IgD-negative memory B cell (primary cell): Measurements from ENCODE around the gene ATP2A1. TPM values are rescaled to one million over a fixed set of nuclear protein-coding genes. Genes with fewer than 3 reads are reported as not detected.

Experiments used
- H3K27ac Mint-ChIP-seq, 3 donors: one replicate each; pipeline ENCODE4 v1.8.0; 2020 to 2022; ENCODE audit warnings: mild to moderate bottlenecking in 3 of 3, mixed read lengths in 3 of 3, moderate library complexity in 1 of 3
- H3K27me3 Mint-ChIP-seq: one replicate; pipeline ENCODE4 v1.8.0; 2021; ENCODE audit warnings: mixed read lengths
- H3K36me3 Mint-ChIP-seq: one replicate; pipeline ENCODE4 v1.8.0; 2020; ENCODE audit warnings: mild to moderate bottlenecking, mixed read lengths
- H3K4me1 Mint-ChIP-seq, 3 donors: one replicate each; pipeline ENCODE4 v1.8.0; 2020 to 2022; ENCODE audit warnings: mixed read lengths in 3 of 3, mild to moderate bottlenecking in 1 of 3
- H3K4me3 Mint-ChIP-seq, 4 donors: one replicate each; pipeline ENCODE4 v1.8.0; 2020 to 2022; ENCODE audit warnings: mild to moderate bottlenecking in 4 of 4, mixed read lengths in 4 of 4, moderate library complexity in 3 of 4
- H3K9me3 Mint-ChIP-seq, 3 donors: one replicate each; pipeline ENCODE4 v1.8.0; 2020 to 2021; ENCODE audit warnings: mixed read lengths in 3 of 3, mild to moderate bottlenecking in 1 of 3
- polyA plus RNA-seq: library from polyadenylated mRNA; unstranded; fragments of 300-500 nt; fragmentation: Illumina TruSeq; gene quantifications from one replicate; pipeline ENCODE4 v1.2.3, GENCODE V29; 2021

Gene ATP2A1
- polyA plus RNA-seq, 1 donor from 2014 or later: not detected

DNA sequence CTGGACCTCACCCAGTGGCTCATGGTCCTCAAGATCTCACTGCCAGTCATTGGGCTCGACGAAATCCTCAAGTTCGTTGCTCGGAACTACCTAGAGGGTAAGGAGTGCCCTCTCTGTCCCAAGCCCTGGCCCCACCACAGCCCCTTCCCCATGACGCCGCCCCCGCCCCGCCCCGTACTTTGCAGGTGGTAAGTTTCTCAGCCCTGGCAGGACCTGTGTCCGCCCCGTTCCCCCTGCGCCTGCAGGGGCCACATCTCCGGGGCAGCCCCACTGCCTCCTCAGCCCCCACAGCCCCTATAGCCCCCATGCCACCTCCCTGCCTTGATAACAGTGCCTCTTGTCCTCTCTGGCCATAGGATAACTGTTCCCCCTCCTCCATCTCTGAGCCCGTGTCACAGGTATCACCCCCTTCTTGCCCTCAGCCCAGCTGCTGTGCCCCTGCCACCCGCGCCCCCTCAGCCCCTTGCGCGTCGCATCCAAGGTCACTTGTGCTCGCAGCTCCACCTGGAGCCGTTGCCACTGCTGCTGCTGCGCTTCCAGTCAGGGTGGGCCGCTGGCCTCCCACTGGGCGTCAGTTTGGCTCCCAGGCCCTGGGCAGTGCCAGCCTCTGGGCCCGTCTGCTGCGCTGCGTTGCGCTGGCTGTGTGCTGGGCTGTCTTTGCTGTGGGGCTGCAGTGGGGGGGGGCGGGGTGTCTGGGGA is 25.2 kb downstream of the ATP2A1 start:
- Mint-ChIP-seq H3K27me3 (no peaks in the 10 kb centered on the region), H3K4me3 (peak overlapping the region in 1 of 4 donors; percentile 70), H3K4me1 (peaks cover 0 to 14% (median 4%) of the 10 kb centered on the region in 3 donors), H3K27ac (peak overlapping the region in 1 of 3 donors; percentile 91), H3K36me3 (peaks cover 1% of the 10 kb centered on the region), H3K9me3 (no peaks in the 10 kb centered on the region)

DNA sequence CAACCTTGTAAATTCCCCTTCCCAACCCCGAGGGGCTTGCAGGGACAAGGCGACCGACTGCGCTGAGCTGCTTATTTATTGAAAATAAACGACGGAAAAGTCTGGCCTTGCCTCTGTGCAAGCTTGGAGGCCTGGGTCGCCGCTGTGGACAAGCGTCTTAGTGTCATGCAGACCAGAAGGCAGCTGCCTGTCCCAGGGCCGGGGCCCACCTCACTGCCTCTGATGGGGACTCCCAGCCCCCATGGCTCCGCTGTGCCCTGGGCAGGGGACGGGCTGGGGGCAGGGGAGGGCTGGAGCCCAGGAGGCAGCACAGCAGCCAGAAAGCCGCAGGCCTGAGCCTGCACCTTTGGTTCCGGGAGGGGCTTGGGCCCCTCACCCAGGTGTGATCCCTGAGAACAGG is 26.1 kb downstream of the ATP2A1 start:
- Mint-ChIP-seq H3K27me3 (no peaks in the 10 kb centered on the region), H3K27ac (no peak overlapping the region), H3K4me1 (peaks cover 0 to 14% (median 4%) of the 10 kb centered on the region in 3 donors), H3K36me3 (peaks cover 1% of the 10 kb centered on the region), H3K4me3 (no peak overlapping the region), H3K9me3 (no peaks in the 10 kb centered on the region)

DNA sequence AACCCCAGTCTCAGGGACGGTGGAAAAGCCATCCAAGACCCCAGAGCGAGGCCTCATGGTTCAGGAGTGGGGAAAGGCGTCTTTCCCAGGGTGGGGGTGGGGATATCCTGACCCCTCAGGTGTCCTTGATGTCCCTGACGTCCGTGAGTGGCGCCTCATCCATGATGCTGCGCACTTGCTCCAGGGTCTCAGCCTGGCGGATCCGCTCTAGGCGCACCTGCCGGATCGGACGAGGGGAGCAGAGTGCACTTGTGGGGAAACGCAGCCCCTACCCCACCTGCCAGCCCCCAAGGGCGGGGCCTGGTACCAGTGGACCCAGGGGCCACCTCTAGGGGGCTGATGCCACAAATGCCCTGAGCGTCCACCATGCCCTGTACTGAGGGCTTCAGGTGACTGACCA is 26.5 kb downstream of the ATP2A1 start:
- H3K36me3 Mint-ChIP-seq: peaks cover 1% of the 10 kb centered on the region
- no peaks in the 10 kb centered on the region for H3K27me3 Mint-ChIP-seq
- H3K27ac Mint-ChIP-seq: no peak overlapping the region
- peaks cover 0 to 14% (median 4%) of the 10 kb centered on the region in 3 donors for H3K4me1 Mint-ChIP-seq
- H3K4me3 Mint-ChIP-seq: no peak overlapping the region
- no peaks in the 10 kb centered on the region for H3K9me3 Mint-ChIP-seq

DNA sequence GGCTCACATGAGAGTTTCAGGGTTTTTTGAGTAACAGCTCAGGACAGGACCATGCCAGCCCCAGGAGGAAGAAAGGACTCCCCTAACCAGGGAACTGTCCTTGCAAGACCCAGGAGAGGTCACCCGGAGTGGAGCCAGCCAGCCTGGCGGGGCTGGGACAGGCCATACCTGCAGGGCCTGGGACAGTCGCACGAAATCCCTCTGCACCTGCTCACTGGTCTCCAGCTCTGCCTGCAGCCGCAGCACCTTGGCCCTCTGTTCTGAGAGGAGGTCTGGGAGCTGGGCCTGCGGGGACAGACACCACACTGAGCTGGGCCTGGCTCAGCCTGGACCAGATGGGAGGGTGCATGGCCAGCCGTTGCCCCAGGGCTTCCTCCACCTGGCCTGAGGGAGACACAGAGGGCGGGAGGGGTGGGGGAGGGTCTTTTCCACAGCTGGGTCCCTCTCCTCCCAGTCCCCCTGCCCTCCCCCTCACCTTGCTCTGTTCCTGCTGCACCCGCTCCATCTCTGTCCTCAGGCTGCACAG is 27.0 kb downstream of the ATP2A1 start:
- H3K9me3 Mint-ChIP-seq: no peaks in the 10 kb centered on the region
- H3K36me3 Mint-ChIP-seq: peaks cover under 1% of the 10 kb centered on the region
- peaks cover 4 to 17% (median 7%) of the 10 kb centered on the region in 3 donors for H3K4me1 Mint-ChIP-seq

DNA sequence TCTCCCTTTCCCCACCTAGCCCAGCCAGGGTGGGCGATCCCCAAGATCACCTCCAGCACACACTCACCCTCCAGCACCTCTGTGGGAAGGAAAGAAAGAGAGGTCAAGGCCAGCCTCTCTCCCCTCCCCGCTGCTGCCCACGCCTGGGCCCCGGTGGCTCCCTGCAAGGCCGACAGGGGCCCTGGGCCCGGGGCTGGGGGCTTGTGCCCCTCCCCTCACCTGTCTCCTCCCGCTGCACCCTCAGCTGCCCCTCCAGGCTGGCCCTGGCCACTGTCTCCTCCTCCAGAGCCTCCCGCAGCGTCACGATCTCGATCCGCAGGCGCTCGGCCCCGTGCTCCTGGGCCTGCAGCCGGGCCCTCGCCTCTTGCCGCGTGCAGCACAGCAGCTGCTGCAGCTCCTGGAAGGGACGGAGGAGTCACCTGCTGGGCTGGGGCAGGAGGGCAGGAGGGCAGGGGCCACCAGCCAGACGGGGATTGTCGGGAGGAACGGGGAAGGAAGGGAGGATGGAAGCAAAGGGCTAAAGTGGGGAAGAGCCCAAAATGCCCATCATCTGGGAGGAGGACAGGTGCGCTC is 27.6 kb downstream of the ATP2A1 start:
- Mint-ChIP-seq H3K4me1 (peaks cover 5 to 19% (median 9%) of the 10 kb centered on the region in 3 donors), H3K27ac (no peak overlapping the region), H3K9me3 (no peaks in the 10 kb centered on the region), H3K36me3 (no peaks in the 10 kb centered on the region), H3K4me3 (no peak overlapping the region), H3K27me3 (no peaks in the 10 kb centered on the region)

More for the DNA sequence above, 27.0 kb downstream of the ATP2A1 start:
- Mint-ChIP-seq H3K4me3 (no peak overlapping the region), H3K27me3 (no peaks in the 10 kb centered on the region), H3K27ac (no peak overlapping the region)

DNA sequence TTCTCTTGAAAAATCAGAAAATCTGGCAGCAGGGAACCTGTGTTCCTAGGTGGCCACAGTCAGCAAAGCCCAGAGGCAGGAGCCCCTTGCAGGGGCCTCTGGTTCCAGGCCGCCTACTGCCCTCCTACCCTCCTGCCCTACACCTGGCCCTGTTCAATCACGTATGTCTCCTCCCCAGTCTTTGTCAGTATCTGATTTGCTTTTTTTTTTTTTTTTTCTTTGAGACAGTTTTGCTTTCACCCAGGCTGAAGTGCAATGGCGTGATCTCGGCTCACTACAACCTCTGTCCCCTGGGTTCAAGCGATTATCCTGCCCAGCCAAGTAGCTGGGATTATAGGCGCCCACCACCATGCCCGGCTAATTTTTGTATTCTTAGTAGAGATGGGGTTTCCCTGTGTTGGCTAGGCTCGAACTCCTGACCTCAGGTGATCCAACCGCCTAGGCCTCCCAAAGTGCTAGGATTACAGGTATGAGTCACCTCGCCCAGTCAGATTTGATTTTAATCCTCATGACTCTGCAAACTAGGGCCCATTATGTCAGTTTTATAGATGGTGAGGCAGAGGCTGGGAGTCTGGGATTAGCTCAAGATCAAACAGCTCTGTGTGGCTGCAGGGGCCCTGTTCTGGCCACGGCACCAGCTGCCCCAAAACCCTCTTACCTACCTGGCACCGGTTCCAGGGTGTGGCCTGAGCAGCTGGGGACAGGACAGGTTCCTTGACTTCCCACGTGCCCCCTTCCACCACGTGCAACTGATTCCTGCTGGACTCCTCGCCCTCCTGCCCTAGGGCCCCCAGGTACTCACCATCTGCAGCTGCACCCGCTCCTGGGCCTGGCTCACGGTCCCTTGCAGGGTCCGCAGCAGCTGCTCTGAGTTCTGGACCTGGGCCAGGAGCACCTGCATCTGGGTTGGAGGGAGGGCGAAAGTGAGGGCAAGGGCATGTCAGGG is 32.1 kb downstream of the ATP2A1 start:
- peaks cover 3% of the 10 kb centered on the region for H3K36me3 Mint-ChIP-seq
- H3K4me3 Mint-ChIP-seq: peak overlapping the region in 3 of 4 donors; percentile 16 to 81 (median 78)
- H3K9me3 Mint-ChIP-seq: no peaks in the 10 kb centered on the region
- peak overlapping the region in 2 of 3 donors; percentile 83 to 93 for H3K27ac Mint-ChIP-seq
- H3K27me3 Mint-ChIP-seq: no peaks in the 10 kb centered on the region
- H3K4me1 Mint-ChIP-seq: peaks cover 5 to 11% (median 7%) of the 10 kb centered on the region in 3 donors

DNA sequence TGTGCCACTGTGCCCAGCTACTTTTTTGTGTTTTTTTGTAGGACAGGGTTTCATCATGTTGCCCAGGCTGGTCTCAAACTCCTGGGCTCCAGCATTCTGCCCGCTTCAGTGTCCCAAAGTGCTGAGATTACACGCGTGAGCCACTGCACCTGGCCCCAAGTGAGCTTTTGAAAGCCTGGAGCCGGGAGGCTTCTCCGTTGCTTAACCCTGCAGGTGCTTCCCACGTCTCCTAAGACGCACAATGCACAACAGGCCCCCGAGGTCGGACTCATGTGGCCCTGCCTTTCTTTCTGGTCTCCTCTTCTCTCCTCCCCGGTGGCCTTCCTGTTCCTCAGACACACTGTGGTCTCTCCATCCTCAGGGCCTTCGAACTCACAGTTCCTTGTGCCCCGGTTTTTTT is 34.3 kb downstream of the ATP2A1 start:
- H3K27me3 Mint-ChIP-seq: no peaks in the 10 kb centered on the region
- no peaks in the 10 kb centered on the region for H3K9me3 Mint-ChIP-seq
- H3K4me1 Mint-ChIP-seq: peaks cover 10 to 14% (median 11%) of the 10 kb centered on the region in 3 donors
- peaks cover 5% of the 10 kb centered on the region for H3K36me3 Mint-ChIP-seq
- no peak overlapping the region for H3K4me3 Mint-ChIP-seq
- peak overlapping the region in 1 of 3 donors; percentile 68 for H3K27ac Mint-ChIP-seq

DNA sequence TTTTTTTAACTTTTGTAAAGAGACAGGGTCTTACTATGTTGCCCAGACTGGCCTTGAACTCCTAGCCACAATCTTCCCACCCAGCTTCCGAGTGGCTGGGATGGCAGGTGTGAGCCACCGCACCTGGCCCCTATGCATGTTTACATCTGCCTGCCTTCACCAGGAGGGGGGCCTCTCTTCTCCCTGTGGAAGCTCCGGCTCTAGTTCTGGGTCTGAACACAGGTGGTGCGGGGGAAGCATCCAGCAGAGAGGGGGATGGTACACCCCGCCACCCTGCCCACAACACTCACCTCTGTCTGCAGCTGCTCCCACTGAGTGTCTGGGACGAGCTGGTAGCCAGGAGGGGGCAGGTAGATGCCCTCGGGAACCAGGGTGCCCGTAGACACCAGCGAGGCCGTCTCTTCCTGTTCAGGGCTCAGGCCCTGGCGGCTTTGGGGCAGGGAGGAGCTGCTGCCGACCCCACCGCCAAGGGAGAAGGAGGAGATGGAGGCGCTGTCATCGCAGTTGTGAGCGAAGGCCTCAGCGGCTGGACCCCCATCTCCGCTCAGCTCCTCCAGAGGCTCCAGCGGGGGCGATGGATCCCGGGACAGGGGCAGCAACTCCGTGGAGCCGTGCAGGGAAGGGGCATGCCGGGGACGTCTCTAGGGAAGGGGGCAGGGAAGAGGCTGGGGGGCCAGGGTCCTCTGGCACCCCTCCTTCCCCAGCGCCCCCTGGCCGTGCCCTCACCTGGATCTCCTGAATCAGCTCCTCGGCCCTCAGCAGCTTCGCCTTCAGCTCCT is 35.8 kb downstream of the ATP2A1 start:
- H3K27me3 Mint-ChIP-seq: no peaks in the 10 kb centered on the region
- no peak overlapping the region for H3K4me3 Mint-ChIP-seq
- peaks cover 5% of the 10 kb centered on the region for H3K36me3 Mint-ChIP-seq
- no peaks in the 10 kb centered on the region for H3K9me3 Mint-ChIP-seq
- peak overlapping the region in 1 of 3 donors; percentile 57 for H3K27ac Mint-ChIP-seq
- H3K4me1 Mint-ChIP-seq: peaks cover 10 to 14% (median 11%) of the 10 kb centered on the region in 3 donors

DNA sequence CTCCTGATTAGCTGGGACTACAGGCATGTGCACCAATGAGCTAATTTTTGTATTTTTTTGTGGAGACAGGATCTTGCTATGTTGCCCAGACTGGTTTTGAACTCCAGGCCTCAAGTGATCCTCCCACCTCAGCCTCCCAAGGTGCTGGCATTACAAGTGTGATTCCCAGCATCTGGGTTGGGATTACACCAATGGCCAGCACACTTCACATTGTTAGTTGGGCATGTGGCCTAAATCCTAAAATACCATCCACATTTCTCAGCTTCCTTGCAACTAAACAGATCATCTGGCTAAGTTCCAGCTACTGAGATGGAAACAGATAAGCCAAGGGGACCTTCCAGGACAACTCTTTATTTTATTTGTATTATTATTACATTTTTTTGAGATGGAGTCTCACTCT is 36.9 kb downstream of the ATP2A1 start:
- no peaks in the 10 kb centered on the region for H3K27me3 Mint-ChIP-seq
- H3K27ac Mint-ChIP-seq: no peak overlapping the region
- peaks cover 5% of the 10 kb centered on the region for H3K36me3 Mint-ChIP-seq
- no peak overlapping the region for H3K4me3 Mint-ChIP-seq
- H3K9me3 Mint-ChIP-seq: no peaks in the 10 kb centered on the region
- H3K4me1 Mint-ChIP-seq: peaks cover 7 to 14% (median 10%) of the 10 kb centered on the region in 3 donors

DNA sequence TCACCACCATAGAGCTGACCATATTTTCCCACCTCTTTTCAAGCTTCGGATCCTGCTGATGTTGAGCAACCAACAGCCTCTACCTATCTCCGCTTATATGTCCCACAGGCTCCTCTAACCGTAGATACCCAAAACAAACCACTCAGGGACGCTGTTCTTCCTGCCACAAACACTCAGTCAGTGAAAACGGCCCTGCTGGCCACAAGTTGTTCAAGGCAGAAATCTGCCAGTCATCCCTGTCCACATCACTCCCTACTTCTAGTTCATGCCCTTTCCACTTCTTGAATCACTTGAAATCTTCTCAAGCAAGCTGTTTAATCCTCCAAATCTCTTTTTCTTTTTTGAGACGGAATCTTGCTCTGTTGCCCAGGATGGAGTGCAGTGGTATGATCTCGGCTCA is 38.8 kb downstream of the ATP2A1 start:
- Mint-ChIP-seq H3K27me3 (no peaks in the 10 kb centered on the region), H3K4me3 (no peak overlapping the region), H3K36me3 (peaks cover 5% of the 10 kb centered on the region), H3K9me3 (no peaks in the 10 kb centered on the region), H3K27ac (peak overlapping the region in 2 of 3 donors; percentile 8 to 59), H3K4me1 (peaks cover 10 to 12% (median 11%) of the 10 kb centered on the region in 3 donors)

DNA sequence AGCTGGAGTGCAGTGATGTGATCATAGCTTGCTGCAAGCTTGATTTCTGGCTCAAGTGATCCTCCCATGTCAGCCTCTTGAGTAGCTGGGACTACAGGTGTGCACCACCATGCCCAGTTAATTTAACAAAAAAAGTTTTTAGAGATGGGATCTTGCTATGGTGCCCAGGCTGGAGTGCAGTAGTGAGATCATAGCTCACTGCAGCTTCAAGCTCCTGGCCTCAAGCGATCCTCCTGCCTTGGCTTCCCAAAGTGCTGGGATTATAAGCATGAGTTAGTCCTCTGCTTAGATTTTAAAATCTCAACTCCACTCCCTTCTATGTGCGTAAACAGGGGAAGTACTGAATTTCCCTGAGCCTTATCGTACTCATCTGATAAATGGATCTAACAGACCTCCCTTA is 40.4 kb downstream of the ATP2A1 start:
- no peak overlapping the region for H3K27ac Mint-ChIP-seq
- peaks cover 3% of the 10 kb centered on the region for H3K36me3 Mint-ChIP-seq
- no peaks in the 10 kb centered on the region for H3K9me3 Mint-ChIP-seq
- no peaks in the 10 kb centered on the region for H3K27me3 Mint-ChIP-seq
- H3K4me1 Mint-ChIP-seq: peaks cover 15 to 25% (median 20%) of the 10 kb centered on the region in 3 donors
- H3K4me3 Mint-ChIP-seq: no peak overlapping the region

DNA sequence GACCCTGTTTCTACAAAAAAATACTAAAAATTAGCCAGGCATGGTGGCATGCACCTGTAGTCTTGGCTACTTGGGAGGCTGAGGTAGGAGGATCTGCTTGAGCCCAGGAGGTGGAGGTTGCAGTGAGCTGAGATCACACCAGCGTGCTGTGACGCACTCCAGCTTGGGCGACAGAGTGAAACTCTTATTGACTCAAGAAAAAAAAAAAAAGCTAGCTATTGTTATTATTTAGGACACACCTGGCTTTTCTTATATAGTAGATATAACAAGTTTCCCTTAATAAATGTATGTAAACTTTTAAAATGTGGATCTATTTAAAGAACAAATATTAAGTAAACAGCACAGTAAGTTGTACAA is 44.9 kb downstream of the ATP2A1 start:
- H3K36me3 Mint-ChIP-seq: no peaks in the 10 kb centered on the region
- H3K4me3 Mint-ChIP-seq: peak overlapping the region; percentile 91 to 98 (median 96)

DNA sequence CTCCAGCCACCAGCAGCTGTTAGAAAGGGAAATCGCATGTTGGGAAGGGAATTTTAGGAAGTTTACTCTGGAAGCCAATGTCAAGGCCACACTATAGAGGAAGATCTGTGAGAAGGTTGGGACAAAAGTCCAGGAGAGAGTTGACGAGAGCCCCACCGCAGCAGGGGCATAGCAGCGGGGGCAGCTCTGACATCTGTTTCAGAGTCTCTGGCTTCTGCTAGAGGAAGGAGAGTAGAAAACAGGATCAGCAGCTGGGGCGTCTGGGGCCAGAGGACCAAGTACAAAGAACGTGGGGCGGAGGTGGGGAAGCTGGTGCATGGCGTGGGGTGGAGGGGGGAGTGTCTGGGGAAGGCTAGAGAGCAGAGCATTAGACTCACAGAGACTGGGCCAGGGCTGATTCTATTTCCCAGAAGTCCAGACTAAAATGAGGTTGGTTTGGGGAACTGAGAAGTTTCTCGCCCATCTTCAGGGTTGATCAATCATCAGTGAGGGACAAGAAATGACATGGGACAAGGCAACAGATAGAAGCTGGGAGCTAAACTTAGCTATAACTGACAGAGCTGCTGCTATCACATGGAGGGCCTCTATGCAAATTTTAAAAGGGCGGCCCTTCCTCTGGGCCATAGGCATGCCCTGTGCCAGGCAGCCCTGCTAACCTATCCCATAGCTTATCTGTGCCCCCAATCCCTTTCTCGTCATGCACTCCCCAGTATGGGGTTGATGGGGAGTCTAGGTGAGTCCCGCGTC is 45.5 kb downstream of the ATP2A1 start:
- no peaks in the 10 kb centered on the region for H3K9me3 Mint-ChIP-seq
- peak overlapping the region; percentile 91 to 98 (median 96) for H3K4me3 Mint-ChIP-seq
- no peaks in the 10 kb centered on the region for H3K36me3 Mint-ChIP-seq
- no peaks in the 10 kb centered on the region for H3K27me3 Mint-ChIP-seq
- peak overlapping the region; percentile 88 to 96 (median 95) for H3K27ac Mint-ChIP-seq
- peaks cover 25 to 30% (median 26%) of the 10 kb centered on the region in 3 donors for H3K4me1 Mint-ChIP-seq

More for the DNA sequence above, 44.9 kb downstream of the ATP2A1 start:
- H3K9me3 Mint-ChIP-seq: no peaks in the 10 kb centered on the region
- no peaks in the 10 kb centered on the region for H3K27me3 Mint-ChIP-seq
- peaks cover 25 to 29% (median 25%) of the 10 kb centered on the region in 3 donors for H3K4me1 Mint-ChIP-seq
- peak overlapping the region; percentile 88 to 96 (median 95) for H3K27ac Mint-ChIP-seq
